ENCODE data around the gene TUBGCP5. TPM values are rescaled to one million over a fixed set of nuclear protein-coding genes. Genes with fewer than 3 reads are reported as not detected.

TUBGCP5 gene
- total RNA-seq, 1 donor from 2014 or later, result 23.6 TPM

DNA sequence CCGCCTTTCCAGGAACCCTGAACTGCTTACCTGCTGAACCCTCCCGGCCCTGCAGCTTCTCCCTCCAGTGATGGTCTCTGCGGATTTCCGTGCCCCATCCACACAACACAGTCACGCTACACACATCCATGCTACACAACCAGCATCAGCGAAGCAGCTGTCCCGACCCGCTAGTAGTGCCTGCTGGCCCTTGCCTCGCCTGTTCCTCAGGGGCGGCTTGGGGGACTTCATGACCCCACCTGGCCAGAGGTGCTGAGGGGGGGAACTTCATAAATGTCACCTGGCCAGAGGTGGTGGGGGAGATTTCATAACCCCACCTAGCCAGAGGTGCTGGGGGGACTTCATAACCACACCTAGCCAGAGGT is 530 bp upstream of the TUBGCP5 start:
- TF ChIP-seq, protein P1, sequence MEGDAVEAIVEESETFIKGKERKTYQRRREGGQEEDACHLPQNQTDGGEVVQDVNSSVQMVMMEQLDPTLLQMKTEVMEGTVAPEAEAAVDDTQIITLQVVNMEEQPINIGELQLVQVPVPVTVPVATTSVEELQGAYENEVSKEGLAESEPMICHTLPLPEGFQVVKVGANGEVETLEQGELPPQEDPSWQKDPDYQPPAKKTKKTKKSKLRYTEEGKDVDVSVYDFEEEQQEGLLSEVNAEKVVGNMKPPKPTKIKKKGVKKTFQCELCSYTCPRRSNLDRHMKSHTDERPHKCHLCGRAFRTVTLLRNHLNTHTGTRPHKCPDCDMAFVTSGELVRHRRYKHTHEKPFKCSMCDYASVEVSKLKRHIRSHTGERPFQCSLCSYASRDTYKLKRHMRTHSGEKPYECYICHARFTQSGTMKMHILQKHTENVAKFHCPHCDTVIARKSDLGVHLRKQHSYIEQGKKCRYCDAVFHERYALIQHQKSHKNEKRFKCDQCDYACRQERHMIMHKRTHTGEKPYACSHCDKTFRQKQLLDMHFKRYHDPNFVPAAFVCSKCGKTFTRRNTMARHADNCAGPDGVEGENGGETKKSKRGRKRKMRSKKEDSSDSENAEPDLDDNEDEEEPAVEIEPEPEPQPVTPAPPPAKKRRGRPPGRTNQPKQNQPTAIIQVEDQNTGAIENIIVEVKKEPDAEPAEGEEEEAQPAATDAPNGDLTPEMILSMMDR (conservative IDR thresholded peaks at IDR 0.05; ENCODE audit: low read depth, low read length), result no peak
- H3K4me3 ChIP-seq (ENCODE audit: low read depth, low read length), result peak overlapping the region; percentile 84
- no peak for DNase-seq (ENCODE audit: low read depth)

DNA sequence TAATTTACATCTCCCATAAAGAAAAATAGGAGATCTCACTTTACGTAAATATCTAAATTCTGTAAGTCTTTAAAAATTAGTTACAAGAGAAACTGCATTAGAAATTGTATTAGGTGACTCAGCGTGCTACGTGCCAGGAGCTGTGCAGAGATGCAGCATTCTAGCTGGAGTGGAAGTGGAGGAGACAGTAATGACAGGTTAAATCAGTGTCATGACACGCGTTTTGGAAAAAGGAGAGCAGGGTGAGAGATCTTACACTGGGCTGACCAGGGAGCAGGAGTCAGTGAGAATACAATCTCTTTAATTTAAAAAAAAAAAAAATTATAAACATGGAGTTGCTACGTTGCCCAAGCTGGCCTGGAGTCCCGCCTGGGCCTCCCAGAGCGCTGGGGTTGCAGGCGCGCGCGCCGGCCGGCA is 635 bp downstream of the TUBGCP5 start:
- TF ChIP-seq, protein P1 (conservative IDR thresholded peaks at IDR 0.05; ENCODE audit: low read depth, low read length), result no peak
- DNase-seq (ENCODE audit: low read depth), result peak; percentile 27
- peak overlapping the region; percentile 84 for H3K4me3 ChIP-seq (ENCODE audit: low read depth, low read length)

DNA sequence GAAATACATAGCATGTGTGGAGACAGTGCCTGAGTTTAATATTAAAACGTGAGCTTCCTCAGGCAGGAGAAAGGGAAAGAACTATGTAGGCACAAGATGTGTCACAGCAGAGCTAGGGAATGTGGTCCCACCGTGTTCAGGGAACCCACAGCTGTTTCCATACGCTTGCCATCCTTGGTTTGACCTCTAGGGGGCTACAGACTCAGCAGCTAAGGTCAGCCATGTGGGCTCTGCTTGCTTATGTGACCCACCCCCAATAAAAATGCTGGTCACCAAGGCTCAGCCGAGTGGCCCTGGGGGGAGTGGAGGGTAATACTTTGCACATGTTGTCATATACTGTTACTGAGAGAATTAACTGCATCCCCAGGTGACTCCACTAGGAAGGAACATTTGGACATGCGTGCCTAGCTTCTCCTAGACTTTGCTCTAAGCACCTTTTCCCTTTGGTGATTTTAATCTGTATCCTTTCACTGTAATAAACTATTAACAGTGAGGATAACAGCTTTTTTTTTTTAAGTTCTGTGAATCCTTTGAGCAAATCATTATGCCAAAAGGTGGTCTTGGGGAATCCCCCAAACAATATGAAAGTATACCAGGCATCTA is 3.3 kb downstream of the TUBGCP5 start:
- H3K4me3 ChIP-seq (ENCODE audit: low read depth, low read length), result no peak overlapping the region
- peak; percentile 1 for DNase-seq (ENCODE audit: low read depth)
- TF ChIP-seq, protein P1 (conservative IDR thresholded peaks at IDR 0.05; ENCODE audit: low read depth, low read length), result peak; percentile 86

DNA sequence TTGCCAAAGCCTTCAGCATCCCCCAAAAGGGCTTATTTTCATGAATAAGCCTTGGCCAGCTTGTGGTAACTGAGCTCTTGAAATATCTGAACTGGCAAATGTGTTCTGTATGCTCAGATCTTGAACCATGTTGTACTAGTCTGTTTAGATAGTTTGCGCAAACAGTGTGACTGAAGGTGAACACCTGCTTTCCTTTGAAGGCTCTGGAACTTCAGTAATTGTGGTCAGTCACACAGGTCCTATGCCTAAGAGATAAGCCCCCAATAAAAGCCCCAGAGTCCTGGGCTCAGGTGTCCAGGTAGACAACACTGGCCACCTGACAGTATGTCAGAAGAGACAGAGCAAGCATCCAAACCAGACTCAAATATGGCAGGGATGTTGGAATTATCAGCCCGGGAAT is 5.4 kb downstream of the TUBGCP5 start:
- no peak overlapping the region for H3K4me3 ChIP-seq (ENCODE audit: low read depth, low read length)
- TF ChIP-seq, protein P1 (conservative IDR thresholded peaks at IDR 0.05; ENCODE audit: low read depth, low read length), result no peak
- no peak for DNase-seq (ENCODE audit: low read depth)

DNA sequence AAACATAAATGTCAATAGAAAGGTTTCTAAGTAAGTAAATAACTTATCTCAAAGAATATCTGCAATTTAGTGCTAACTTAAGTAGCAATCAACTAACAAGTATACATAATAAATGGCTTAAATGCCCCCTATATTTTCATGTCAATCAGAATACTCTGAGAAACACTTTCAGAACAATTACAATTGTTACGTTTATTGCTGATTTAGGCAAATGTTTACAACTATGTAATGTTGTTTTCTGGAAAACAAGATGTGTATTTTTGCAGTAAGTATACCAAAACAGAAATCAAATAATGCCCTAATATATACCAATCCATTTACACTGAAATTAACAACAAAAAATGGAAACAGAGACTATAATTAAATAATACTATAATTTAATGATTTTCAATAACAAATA is 13.2 kb downstream of the TUBGCP5 start:
- DNase-seq (ENCODE audit: low read depth), result no peak
- H3K4me3 ChIP-seq (ENCODE audit: low read depth, low read length), result no peak overlapping the region
- TF ChIP-seq, protein P1 (conservative IDR thresholded peaks at IDR 0.05; ENCODE audit: low read depth, low read length), result no peak

DNA sequence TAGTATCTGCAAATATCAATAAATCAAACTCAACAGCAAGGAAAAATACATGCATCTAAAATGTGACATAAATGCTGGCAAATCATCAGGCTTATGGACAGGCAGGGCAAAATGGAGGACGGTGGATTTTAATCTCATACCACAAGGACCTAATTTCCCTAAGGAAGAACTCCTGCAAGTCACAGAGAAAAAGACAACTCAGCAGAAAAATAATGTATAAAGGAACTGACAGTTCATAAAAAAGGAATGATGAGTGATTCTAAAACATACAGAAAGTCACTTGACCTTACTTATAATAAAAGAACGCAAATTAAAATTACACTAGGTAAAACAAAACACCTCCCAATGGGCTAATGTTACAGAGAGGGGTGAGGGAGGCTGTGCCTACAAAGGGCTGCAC is 17.2 kb downstream of the TUBGCP5 start:
- no peak for DNase-seq (ENCODE audit: low read depth)
- TF ChIP-seq, protein P1 (conservative IDR thresholded peaks at IDR 0.05; ENCODE audit: low read depth, low read length), result no peak
- H3K4me3 ChIP-seq (ENCODE audit: low read depth, low read length), result no peak overlapping the region

DNA sequence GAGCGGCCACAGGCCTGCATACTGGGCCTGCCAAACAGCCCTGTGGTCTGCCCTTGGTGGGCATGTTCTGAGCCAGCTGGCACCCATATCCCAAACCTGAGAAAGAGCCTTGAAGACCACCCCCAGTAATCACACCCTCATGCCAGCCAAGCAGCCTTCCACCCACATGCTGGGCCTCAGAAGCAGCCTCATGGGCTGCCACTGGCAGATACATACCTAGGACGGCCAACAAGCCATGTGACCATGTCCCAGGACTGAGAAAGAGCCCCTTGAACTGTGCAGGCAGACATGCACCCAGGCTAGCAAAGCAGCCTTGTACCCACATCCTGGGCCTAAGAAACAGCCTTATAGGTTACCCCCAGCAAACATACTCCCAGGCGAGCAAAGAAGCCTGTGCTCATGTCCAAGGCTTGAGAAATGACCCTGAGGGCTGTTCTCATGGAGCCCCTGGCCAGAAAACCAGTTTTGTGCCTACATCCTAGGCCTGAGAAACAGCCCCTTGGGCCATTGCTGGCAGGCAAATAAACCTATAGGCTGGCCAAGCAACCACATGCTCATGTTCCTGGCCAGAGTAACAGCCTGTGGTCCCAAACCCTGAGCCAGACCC is 24.9 kb downstream of the TUBGCP5 start:
- no peak overlapping the region for H3K4me3 ChIP-seq (ENCODE audit: low read depth, low read length)
- DNase-seq (ENCODE audit: low read depth), result no peak
- TF ChIP-seq, protein P1 (conservative IDR thresholded peaks at IDR 0.05; ENCODE audit: low read depth, low read length), result no peak

Data from epithelial cell of proximal tubule (primary cell).